Ramos (cell line): ENCODE data around the gene DYRK1A.

ENCODE experiments used
- in situ Hi-C: fragments of 300-500 bp; cut with MboI; formaldehyde crosslinking; loops from one replicate; pipeline ENCODE4 v1.14.3; 2022; ENCODE audit warnings: low sequenced_read_pairs; ENCODE audit not compliant: unreplicated experiment

DYRK1A gene

GRCh38 chr21:37414292-37415253 lies 48.0 kb downstream of the DYRK1A start:
- in situ Hi-C loops, result no loop called here

GRCh38 chr21:37415939-37416338 lies 49.4 kb downstream of the DYRK1A start:
- in situ Hi-C loops, result no loop called here

GRCh38 chr21:37416914-37417313 lies 50.3 kb downstream of the DYRK1A start:
- in situ Hi-C loops, result no loop called here

- in situ Hi-C loops, result no loop called here
Observed at GRCh38 chr21:37419228-37419906, 52.8 kb downstream of the DYRK1A start.

GRCh38 chr21:37421306-37421705 lies 54.7 kb downstream of the DYRK1A start:
- in situ Hi-C loops, result no loop called here

GRCh38 chr21:37422382-37422781 lies 55.8 kb downstream of the DYRK1A start:
- in situ Hi-C loops, result no loop called here

GRCh38 chr21:37423103-37423502 lies 56.5 kb downstream of the DYRK1A start:
- in situ Hi-C loops, result no loop called here

GRCh38 chr21:37424396-37424795 lies 57.8 kb downstream of the DYRK1A start:
- in situ Hi-C loops, result no loop called here

GRCh38 chr21:37425001-37425400 lies 58.4 kb downstream of the DYRK1A start:
- in situ Hi-C loops, result no loop called here

- in situ Hi-C loops, result no loop called here
Observed at GRCh38 chr21:37425684-37426083, 59.1 kb downstream of the DYRK1A start.

- in situ Hi-C loops, result no loop called here
Observed at GRCh38 chr21:37427221-37427620, 60.6 kb downstream of the DYRK1A start.

GRCh38 chr21:37429356-37429755 lies 62.8 kb downstream of the DYRK1A start:
- in situ Hi-C loops, result no loop called here

GRCh38 chr21:37430184-37430821 lies 63.7 kb downstream of the DYRK1A start:
- in situ Hi-C loops, result no loop called here

- in situ Hi-C loops, result no loop called here
Observed at GRCh38 chr21:37431243-37431642, 64.7 kb downstream of the DYRK1A start.

- in situ Hi-C loops, result no loop called here
Observed at GRCh38 chr21:37432710-37433455, 66.3 kb downstream of the DYRK1A start.

GRCh38 chr21:37433456-37433840 lies 66.9 kb downstream of the DYRK1A start:
- in situ Hi-C loops, result no loop called here

GRCh38 chr21:37435120-37435519 lies 68.5 kb downstream of the DYRK1A start:
- in situ Hi-C loops, result no loop called here

GRCh38 chr21:37435711-37436110 lies 69.1 kb downstream of the DYRK1A start:
- in situ Hi-C loops, result no loop called here

GRCh38 chr21:37436174-37436573 lies 69.6 kb downstream of the DYRK1A start:
- in situ Hi-C loops, result no loop called here

- in situ Hi-C loops, result no loop called here
Observed at GRCh38 chr21:37437376-37438080, 71.0 kb downstream of the DYRK1A start.
